PFSK-1 (cell line): ENCODE results near the gene RARRES2.

Source experiments
- POLR2AphosphoS5 ChIP-seq: IDR thresholded peaks from 2 replicates; pipeline ENCODE4 v1.6.1; 2012; ENCODE audit warnings: low read depth, mild to moderate bottlenecking, control low read depth, low read length, moderate library complexity
- SIN3A ChIP-seq: IDR thresholded peaks from 2 replicates; pipeline ENCODE4 v1.6.1; 2012; ENCODE audit warnings: mild to moderate bottlenecking, low read length, moderate library complexity, borderline replicate concordance; ENCODE audit not compliant: insufficient read depth
- TAF1 ChIP-seq: IDR thresholded peaks from 2 replicates; pipeline ENCODE4 v1.6.1; 2012; ENCODE audit warnings: low read length, control low read depth, borderline replicate concordance; ENCODE audit not compliant: insufficient read depth
- TF ChIP-seq, protein P1 (sequence below), 2 experiments: IDR thresholded peaks; 2 replicates each; pipeline versions ENCODE4 v1.6.1 to v1.8.0; 2011 to 2012; ENCODE audit warnings: low read depth in 2 of 2, low read length in 2 of 2, control low read depth in 1 of 2, inconsistent platforms in 1 of 2, mild to moderate bottlenecking in 1 of 2, moderate library complexity in 1 of 2; ENCODE audit not compliant: insufficient read depth in 1 of 2

DNA sequence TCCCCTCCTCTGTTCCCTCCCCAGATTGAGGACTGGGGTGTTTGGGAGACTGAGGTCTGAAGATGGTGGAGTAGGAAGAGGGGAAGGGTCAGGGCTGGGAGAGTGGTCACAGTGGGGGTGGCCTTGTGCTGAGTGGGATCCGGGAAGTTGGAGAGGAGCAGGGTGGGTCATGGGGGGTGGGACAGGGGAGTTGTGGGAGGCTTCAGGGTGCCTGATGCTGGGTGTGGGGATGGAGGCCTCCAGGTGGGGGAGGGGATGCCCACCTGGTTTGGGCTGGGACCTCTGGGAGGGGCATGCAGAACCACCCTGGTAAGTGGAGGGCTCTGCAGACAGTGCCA lies 40.3 kb upstream of the RARRES2 start:
- TF ChIP-seq POLR2AphosphoS5 (no peak), TAF1 (no peak), SIN3A (no peak)
- TF ChIP-seq, protein P1, sequence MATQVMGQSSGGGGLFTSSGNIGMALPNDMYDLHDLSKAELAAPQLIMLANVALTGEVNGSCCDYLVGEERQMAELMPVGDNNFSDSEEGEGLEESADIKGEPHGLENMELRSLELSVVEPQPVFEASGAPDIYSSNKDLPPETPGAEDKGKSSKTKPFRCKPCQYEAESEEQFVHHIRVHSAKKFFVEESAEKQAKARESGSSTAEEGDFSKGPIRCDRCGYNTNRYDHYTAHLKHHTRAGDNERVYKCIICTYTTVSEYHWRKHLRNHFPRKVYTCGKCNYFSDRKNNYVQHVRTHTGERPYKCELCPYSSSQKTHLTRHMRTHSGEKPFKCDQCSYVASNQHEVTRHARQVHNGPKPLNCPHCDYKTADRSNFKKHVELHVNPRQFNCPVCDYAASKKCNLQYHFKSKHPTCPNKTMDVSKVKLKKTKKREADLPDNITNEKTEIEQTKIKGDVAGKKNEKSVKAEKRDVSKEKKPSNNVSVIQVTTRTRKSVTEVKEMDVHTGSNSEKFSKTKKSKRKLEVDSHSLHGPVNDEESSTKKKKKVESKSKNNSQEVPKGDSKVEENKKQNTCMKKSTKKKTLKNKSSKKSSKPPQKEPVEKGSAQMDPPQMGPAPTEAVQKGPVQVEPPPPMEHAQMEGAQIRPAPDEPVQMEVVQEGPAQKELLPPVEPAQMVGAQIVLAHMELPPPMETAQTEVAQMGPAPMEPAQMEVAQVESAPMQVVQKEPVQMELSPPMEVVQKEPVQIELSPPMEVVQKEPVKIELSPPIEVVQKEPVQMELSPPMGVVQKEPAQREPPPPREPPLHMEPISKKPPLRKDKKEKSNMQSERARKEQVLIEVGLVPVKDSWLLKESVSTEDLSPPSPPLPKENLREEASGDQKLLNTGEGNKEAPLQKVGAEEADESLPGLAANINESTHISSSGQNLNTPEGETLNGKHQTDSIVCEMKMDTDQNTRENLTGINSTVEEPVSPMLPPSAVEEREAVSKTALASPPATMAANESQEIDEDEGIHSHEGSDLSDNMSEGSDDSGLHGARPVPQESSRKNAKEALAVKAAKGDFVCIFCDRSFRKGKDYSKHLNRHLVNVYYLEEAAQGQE (IDR thresholded peaks at IDR 0.05; ENCODE audit: insufficient read depth in 1 of 2, low read depth in 2 of 2, low read length in 2 of 2) = no peak
